HL-60/S4 treated with retinoic acid at 250 ng/mL for 4 days and 3 days (cell line): ENCODE measurements around the gene GFPT2.

Experiments used
- in situ Hi-C: fragments of 300-500 bp; cut with MboI; formaldehyde crosslinking; loops from 2 replicates; pipeline ENCODE4 v1.7.0; 2022; ENCODE audit warnings: low sequenced_read_pairs

GFPT2 gene

GRCh38 chr5:180353048-180353979, at the start of gene GFPT2:
TSS of gene GFPT2 (minus strand) at chr5:180353336. CDS start at chr5:180353217, 119 bp downstream.
- in situ Hi-C loops, result no loop called here

GRCh38 chr5:180402716-180403115, 49.6 kb upstream of the GFPT2 start:
- in situ Hi-C loops, result no loop called here

GRCh38 chr5:180401229-180401907, 48.2 kb upstream of the GFPT2 start:
- in situ Hi-C loops, result no loop called here

GRCh38 chr5:180400416-180400815, 47.3 kb upstream of the GFPT2 start:
- in situ Hi-C loops, result no loop called here

- in situ Hi-C loops, result no loop called here
These were observed 46.5 kb upstream of the GFPT2 start for GRCh38 chr5:180399401-180400215.

GRCh38 chr5:180396926-180397325, 43.8 kb upstream of the GFPT2 start:
- in situ Hi-C loops, result no loop called here

- in situ Hi-C loops, result no loop called here
These were observed 42.6 kb upstream of the GFPT2 start for GRCh38 chr5:180395540-180396274.

- in situ Hi-C loops, result no loop called here
These were observed 41.0 kb upstream of the GFPT2 start for GRCh38 chr5:180394031-180394636.

GRCh38 chr5:180391276-180391675, 38.1 kb upstream of the GFPT2 start:
- in situ Hi-C loops, result no loop called here

- in situ Hi-C loops, result no loop called here
These were observed 37.5 kb upstream of the GFPT2 start for GRCh38 chr5:180390441-180391190.

- in situ Hi-C loops, result no loop called here
These were observed 36.3 kb upstream of the GFPT2 start for GRCh38 chr5:180389252-180390101.

GRCh38 chr5:180387798-180388197, 34.7 kb upstream of the GFPT2 start:
- in situ Hi-C loops, result no loop called here

GRCh38 chr5:180382926-180383325, 29.8 kb upstream of the GFPT2 start:
- in situ Hi-C loops, result no loop called here

- in situ Hi-C loops, result no loop called here
These were observed 28.8 kb upstream of the GFPT2 start for GRCh38 chr5:180381851-180382480.

GRCh38 chr5:180381428-180381827, 28.3 kb upstream of the GFPT2 start:
- in situ Hi-C loops, result no loop called here

- in situ Hi-C loops, result no loop called here
These were observed 27.7 kb upstream of the GFPT2 start for GRCh38 chr5:180380856-180381255.

GRCh38 chr5:180380441-180380840, 27.3 kb upstream of the GFPT2 start:
- in situ Hi-C loops, result no loop called here
